Stimulated activated naive CD8-positive, alpha-beta T cell treated with anti-CD3 and anti-CD28 coated beads, Interleukin-15, Interleukin-2, amounts not matched to agents 100 ng/mL and 50 ng/mL, for 24 hours (primary cell): Measurements from ENCODE around the gene ACMSD.
A peak's percentile ranks its signal among the peaks of the same experiment; 100 is the strongest.

ENCODE experiments used
- H3K27ac Mint-ChIP-seq: one replicate; pipeline ENCODE4 v1.8.0; 2021; ENCODE audit warnings: mild to moderate bottlenecking, mixed read lengths
- H3K27me3 Mint-ChIP-seq: one replicate; pipeline ENCODE4 v1.8.0; 2021; ENCODE audit warnings: mixed read lengths
- H3K36me3 Mint-ChIP-seq: one replicate; pipeline ENCODE4 v1.8.0; 2021; ENCODE audit warnings: low read depth, mixed read lengths
- H3K4me1 Mint-ChIP-seq: one replicate; pipeline ENCODE4 v1.8.0; 2021; ENCODE audit warnings: low read depth, mixed read lengths
- H3K4me3 Mint-ChIP-seq: one replicate; pipeline ENCODE4 v1.8.0; 2021; ENCODE audit warnings: mild to moderate bottlenecking, mixed read lengths
- H3K9me3 Mint-ChIP-seq: one replicate; pipeline ENCODE4 v1.8.0; 2021; ENCODE audit warnings: mixed read lengths

Gene ACMSD

GRCh38 chr2:134934150-134934549 is 95.7 kb downstream of the ACMSD start:
- Mint-ChIP-seq H3K4me1 (peaks cover 62% of the 10 kb centered on the region), H3K27ac (no peak overlapping the region), H3K36me3 (peaks cover 58% of the 10 kb centered on the region), H3K4me3 (no peak overlapping the region), H3K27me3 (no peaks in the 10 kb centered on the region), H3K9me3 (no peaks in the 10 kb centered on the region)

- no peaks in the 10 kb centered on the region for H3K9me3 Mint-ChIP-seq
- peaks cover 61% of the 10 kb centered on the region for H3K36me3 Mint-ChIP-seq
- H3K4me1 Mint-ChIP-seq = peaks cover 58% of the 10 kb centered on the region
- H3K4me3 Mint-ChIP-seq = no peak overlapping the region
- H3K27me3 Mint-ChIP-seq = no peaks in the 10 kb centered on the region
- peak overlapping the region; percentile 56 for H3K27ac Mint-ChIP-seq
Measured at GRCh38 chr2:134934641-134935040, 96.2 kb downstream of the ACMSD start.

- H3K27ac Mint-ChIP-seq = no peak overlapping the region
Measured at GRCh38 chr2:134936691-134937090, 98.3 kb downstream of the ACMSD start.

GRCh38 chr2:134943540-134943939 is 105.1 kb downstream of the ACMSD start:
- H3K27ac Mint-ChIP-seq = no peak overlapping the region
- H3K9me3 Mint-ChIP-seq = no peaks in the 10 kb centered on the region
- peaks cover 78% of the 10 kb centered on the region for H3K36me3 Mint-ChIP-seq

More at GRCh38 chr2:134936691-134937090, 98.3 kb downstream of the ACMSD start:
- Mint-ChIP-seq H3K4me1 (peaks cover 47% of the 10 kb centered on the region), H3K27me3 (no peaks in the 10 kb centered on the region), H3K9me3 (no peaks in the 10 kb centered on the region), H3K4me3 (no peak overlapping the region), H3K36me3 (peaks cover 56% of the 10 kb centered on the region)

GRCh38 chr2:134944975-134945374 is 106.6 kb downstream of the ACMSD start:
- H3K4me3 Mint-ChIP-seq = no peak overlapping the region
- no peaks in the 10 kb centered on the region for H3K9me3 Mint-ChIP-seq
- H3K4me1 Mint-ChIP-seq = peaks cover 49% of the 10 kb centered on the region
- H3K27me3 Mint-ChIP-seq = no peaks in the 10 kb centered on the region
- H3K27ac Mint-ChIP-seq = no peak overlapping the region
- H3K36me3 Mint-ChIP-seq = peaks cover 78% of the 10 kb centered on the region

More at GRCh38 chr2:134943540-134943939, 105.1 kb downstream of the ACMSD start:
- no peak overlapping the region for H3K4me3 Mint-ChIP-seq
- no peaks in the 10 kb centered on the region for H3K27me3 Mint-ChIP-seq
- peaks cover 38% of the 10 kb centered on the region for H3K4me1 Mint-ChIP-seq

- Mint-ChIP-seq H3K36me3 (peaks cover 81% of the 10 kb centered on the region), H3K9me3 (no peaks in the 10 kb centered on the region), H3K27me3 (no peaks in the 10 kb centered on the region), H3K27ac (peak overlapping the region; percentile 22), H3K4me3 (no peak overlapping the region), H3K4me1 (peaks cover 47% of the 10 kb centered on the region)
Measured at GRCh38 chr2:134946073-134946472, 107.7 kb downstream of the ACMSD start.

- Mint-ChIP-seq H3K4me3 (no peak overlapping the region), H3K36me3 (peaks cover 88% of the 10 kb centered on the region), H3K27ac (peak overlapping the region; percentile 63)
Measured at GRCh38 chr2:134949981-134950708, 111.7 kb downstream of the ACMSD start.

GRCh38 chr2:134950886-134951285 is 112.5 kb downstream of the ACMSD start:
- H3K27me3 Mint-ChIP-seq = no peaks in the 10 kb centered on the region
- no peaks in the 10 kb centered on the region for H3K9me3 Mint-ChIP-seq
- no peak overlapping the region for H3K4me3 Mint-ChIP-seq
- peaks cover 83% of the 10 kb centered on the region for H3K36me3 Mint-ChIP-seq
- peaks cover 27% of the 10 kb centered on the region for H3K4me1 Mint-ChIP-seq
- no peak overlapping the region for H3K27ac Mint-ChIP-seq

More at GRCh38 chr2:134949981-134950708, 111.7 kb downstream of the ACMSD start:
- peaks cover 28% of the 10 kb centered on the region for H3K4me1 Mint-ChIP-seq
- H3K27me3 Mint-ChIP-seq = no peaks in the 10 kb centered on the region
- no peaks in the 10 kb centered on the region for H3K9me3 Mint-ChIP-seq
